Adrenal gland (tissue), 12 donors: ENCODE results near the gene MISP3. TPM values are rescaled to one million over a fixed set of nuclear protein-coding genes. Genes with fewer than 3 reads are reported as not detected.

ENCODE experiments used
- DNase-seq, 7 donors: peaks; one replicate each; pipeline ENCODE4 v3.0.0-alpha.2; 2019 to 2020
- H3K27ac ChIP-seq, 5 donors: fragments of 200-600 bp; sonication (generic) in 4 of 5; 1 replicate in 3 of 5; 2 replicates in 2 of 5; pipeline versions ENCODE4 v1.5.1 to v1.8.0; 2016 to 2020; ENCODE audit warnings: mild to moderate bottlenecking in 1 of 5
- H3K27me3 ChIP-seq: fragments of 200-600 bp; 2 replicates; pipeline ENCODE4 v1.8.0; 2021
- H3K36me3 ChIP-seq, 2 donors: fragments of 200-600 bp; replicated peaks in 1 of 2; 1 replicate in 1 of 2; 2 replicates in 1 of 2; pipeline versions ENCODE4 v1.5.1 to v1.8.0; 2018 to 2022
- H3K4me1 ChIP-seq, 2 donors: fragments of 200-600 bp; replicated peaks in 1 of 2; 1 replicate in 1 of 2; 2 replicates in 1 of 2; pipeline versions ENCODE4 v1.5.1 to v1.8.0; 2018 to 2021
- H3K4me3 ChIP-seq, 4 donors: fragments of 200-600 bp; sonication (generic) in 3 of 4; one replicate each; pipeline ENCODE4 v1.5.1; 2016 to 2018
- H3K9me3 ChIP-seq, 3 donors: fragments of 200-600 bp; sonication (generic) in 1 of 3; replicated peaks in 1 of 3; 1 replicate in 2 of 3; 2 replicates in 1 of 3; pipeline versions ENCODE4 v1.5.1 to v1.8.0; 2016 to 2021
- CTCF ChIP-seq, 6 experiments: fragments of 450-650 bp in 4 of 6; fragments of 200-600 bp in 2 of 6; sonication (generic) in 1 of 6; IDR thresholded peaks; 1 replicate in 5 of 6; 2 replicates in 1 of 6; pipeline versions ENCODE4 v1.5.1 to v1.8.0; 2016 to 2021; ENCODE audit warnings: antibody characterized with exemption in 6 of 6, mild to moderate bottlenecking in 2 of 6, moderate library complexity in 1 of 6
- POLR2A ChIP-seq, 2 donors: fragments of 450-650 bp; IDR thresholded peaks; one replicate each; pipeline ENCODE4 v1.6.1; 2017; ENCODE audit warnings: antibody characterized with exemption in 2 of 2, mild to moderate bottlenecking in 2 of 2, moderate library complexity in 1 of 2
- WGBS, 4 donors: extraction: QIAGEN DNeasy Blood & Tissue Kit in 2 of 4; methylation state at CpG; one replicate each; pipeline versions ENCODE4 v1.1.5 to v1.1.7; 2013 to 2017; 5-methylcytosine and 5-hydroxymethylcytosine counted together
- intact Hi-C, 2 donors: fragments of 100-400 bp; cut with DNase I; formaldehyde crosslinking; loops; one replicate each; pipeline versions ENCODE4 v1.14.1 to v1.15.0; 2022 to 2023
- polyA plus RNA-seq, 3 donors: library from polyadenylated mRNA; stranded (reverse); fragments of 200-250 nt in 2 of 3; fragments of 350-450 nt in 1 of 3; fragmentation: Illumina TruSeq in 1 of 3; extraction: RNeasy Lipid Tissue Mini Kit (QIAGEN cat#74804) in 1 of 3; gene quantifications; one replicate each; pipeline ENCODE4 v1.2.3, GENCODE V29; 2013 to 2014
- total RNA-seq, 9 donors: library from RNA; depleted of rRNA in 4 of 9; stranded (reverse); fragments of >200 nt in 4 of 9; fragments of 120-200 nt in 1 of 9; fragmentation: NEBNext Ultra II Directional in 1 of 9; extraction: Animal tissue kit (Norgen Biotek cat#: 25700) in 1 of 9; gene quantifications; one replicate each; pipeline versions ENCODE4 v1.1.0 to v1.2.4, GENCODE V29; 2013 to 2023
- donor health status: healthy with polysubstance abuse.
- donor health status: Bipolar disorder and iron deficiency.
- donor health status: DM: yes; HTN: yes; CAD: no.
- donor health status: DM: no; HTN: no; CAD: no.
- donor health status: DM: no; HTN: no; CAD: no.
- donor health status: DM: yes; HTN: yes; CAD: no.

The MISP3 gene
- total and polyA plus RNA-seq, 12 donors: 0.78 to 87.9 (median 3.2) TPM

GRCh38 chr19:14111486-14111885 is 38.9 kb downstream of the MISP3 start:
- Histone ChIP-seq H3K4me1 (peaks cover 50 to 79% of the 10 kb centered on the region in 2 donors), H3K27ac (peak overlapping the region in 4 of 5 donors; percentile 32 to 94 (median 88)), H3K27me3 (no peaks in the 10 kb centered on the region), H3K36me3 (peaks cover 0 to 10% of the 10 kb centered on the region in 2 donors), H3K9me3 (no peaks in the 10 kb centered on the region), H3K4me3 (no peak overlapping the region)
- intact Hi-C loops: no loop called here
- no peak for TF ChIP-seq CTCF (IDR thresholded peaks at IDR 0.05)
- no peak for TF ChIP-seq POLR2A (IDR thresholded peaks at IDR 0.05)
- no peak for DNase-seq
- WGBS, 4 donors: 70 to 83% (median 76%) methylated on average over 1 of the region's 1 CpG

GRCh38 chr19:14112051-14112808 is 39.6 kb downstream of the MISP3 start:
- Histone ChIP-seq H3K4me1 (peaks cover 52 to 81% of the 10 kb centered on the region in 2 donors), H3K4me3 (peak overlapping the region in 1 of 4 donors; percentile 48), H3K36me3 (peaks cover 0 to 2% of the 10 kb centered on the region in 2 donors), H3K27me3 (no peaks in the 10 kb centered on the region), H3K9me3 (no peaks in the 10 kb centered on the region), H3K27ac (peak overlapping the region; percentile 1 to 94 (median 86))
- intact Hi-C loops: no loop called here
- TF ChIP-seq CTCF (IDR thresholded peaks at IDR 0.05): no peak
- DNase-seq: peak in 4 of 7 donors; percentile 50 to 65 (median 57)
- 25 to 36% (median 29%) methylated on average over 4 to 12 of the region's 12 CpGs for WGBS, 4 donors

- Histone ChIP-seq H3K36me3 (no peaks in the 10 kb centered on the region), H3K27ac (peak overlapping the region; percentile 1 to 94 (median 86)), H3K4me3 (peak overlapping the region in 1 of 4 donors; percentile 48), H3K4me1 (peaks cover 46 to 74% of the 10 kb centered on the region in 2 donors), H3K9me3 (no peaks in the 10 kb centered on the region), H3K27me3 (no peaks in the 10 kb centered on the region)
- WGBS, 4 donors: 7 to 21% (median 16%) methylated on average over 2 to 12 of the region's 12 CpGs
- intact Hi-C loops: no loop called here
- TF ChIP-seq CTCF (IDR thresholded peaks at IDR 0.05): no peak
- TF ChIP-seq POLR2A (IDR thresholded peaks at IDR 0.05): no peak
- peak; percentile 55 to 82 (median 75) for DNase-seq
These were observed 40.3 kb downstream of the MISP3 start for GRCh38 chr19:14112809-14113385.

GRCh38 chr19:14113762-14114414 is 41.3 kb downstream of the MISP3 start:
- H3K4me1 ChIP-seq: peaks cover 48 to 75% of the 10 kb centered on the region in 2 donors
- peak overlapping the region in 1 of 4 donors; percentile 48 for H3K4me3 ChIP-seq
- peak in 5 of 7 donors; percentile 46 to 76 (median 64) for DNase-seq
- TF ChIP-seq CTCF (IDR thresholded peaks at IDR 0.05) (peak in 4 of 6 experiments; percentile 11 to 51 (median 35)), POLR2A (IDR thresholded peaks at IDR 0.05) (no peak)
- 75 to 87% (median 79%) methylated on average over 11 to 18 of the region's 18 CpGs for WGBS, 4 donors
- no peaks in the 10 kb centered on the region for H3K27me3 ChIP-seq
- H3K27ac ChIP-seq: peak overlapping the region; percentile 1 to 94 (median 86)
- H3K36me3 ChIP-seq: no peaks in the 10 kb centered on the region
- no peaks in the 10 kb centered on the region for H3K9me3 ChIP-seq
- intact Hi-C loops: no loop called here
